HG03045 (cell line): ENCODE measurements around the gene LDHAL6B.

Experiments used
- ATAC-seq: cut with Tn5 transposase; IDR thresholded peaks from one replicate; pipeline ENCODE4 v1.9.1; 2021; ENCODE audit warnings: mild to moderate bottlenecking, moderate library complexity; ENCODE audit not compliant: unreplicated experiment

Gene LDHAL6B

GRCh38 chr15:59249816-59250215 lies 43.2 kb downstream of the LDHAL6B start:
- no peak for ATAC-seq

DNA sequence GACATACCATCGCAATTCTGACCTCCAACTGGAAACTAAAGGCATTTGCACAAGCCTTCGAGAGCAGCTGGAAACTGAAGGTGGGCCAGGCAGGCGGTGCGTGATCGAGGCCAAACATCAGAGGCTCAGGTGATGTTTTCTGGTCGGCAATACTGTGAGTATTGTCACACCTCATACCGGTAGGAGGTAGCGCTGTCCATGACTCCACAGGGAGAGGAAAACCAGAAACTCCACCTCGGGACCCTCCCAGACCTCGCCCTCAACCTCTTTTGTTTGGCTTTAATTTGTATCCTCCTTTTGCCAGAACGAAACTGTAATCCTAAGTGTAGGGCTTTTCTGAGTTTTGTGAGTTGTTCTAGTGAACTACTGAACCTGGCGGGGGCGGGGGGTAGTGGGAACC lies 43.6 kb downstream of the LDHAL6B start:
- ATAC-seq = no peak

- ATAC-seq = peak; percentile 40
Observed at GRCh38 chr15:59251001-59251845, 44.6 kb downstream of the LDHAL6B start.

GRCh38 chr15:59252137-59252536 lies 45.5 kb downstream of the LDHAL6B start:
- ATAC-seq = no peak

DNA sequence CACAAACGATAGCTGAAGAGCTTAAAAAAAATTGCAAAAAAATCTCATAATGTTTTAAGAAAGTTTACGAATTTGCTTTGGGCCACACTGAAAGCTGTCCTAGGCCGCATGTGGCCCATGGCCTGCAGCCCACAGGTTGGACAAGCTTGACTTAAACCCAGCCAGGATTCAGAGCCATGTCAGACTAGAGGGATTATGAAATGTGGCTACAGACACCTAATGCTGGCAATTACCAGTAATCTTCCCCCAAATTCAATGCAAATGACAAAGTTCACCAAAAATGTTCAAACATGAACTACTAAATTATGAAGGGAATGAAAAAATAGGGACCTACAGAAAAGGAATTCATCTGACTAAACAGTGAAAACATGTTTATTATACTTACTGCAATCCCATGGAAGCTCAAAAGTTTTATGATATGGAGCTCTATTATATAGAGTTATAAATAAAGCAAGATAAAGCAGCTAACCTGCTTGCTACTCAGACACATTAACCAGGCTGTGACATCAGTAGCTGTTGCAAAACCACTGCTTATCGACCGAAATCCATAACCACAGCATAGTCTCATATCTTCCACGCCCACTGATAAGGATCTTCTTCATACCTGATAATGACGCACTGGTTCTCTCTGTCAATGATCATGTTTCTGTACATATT lies 49.2 kb downstream of the LDHAL6B start:
- no peak for ATAC-seq

DNA sequence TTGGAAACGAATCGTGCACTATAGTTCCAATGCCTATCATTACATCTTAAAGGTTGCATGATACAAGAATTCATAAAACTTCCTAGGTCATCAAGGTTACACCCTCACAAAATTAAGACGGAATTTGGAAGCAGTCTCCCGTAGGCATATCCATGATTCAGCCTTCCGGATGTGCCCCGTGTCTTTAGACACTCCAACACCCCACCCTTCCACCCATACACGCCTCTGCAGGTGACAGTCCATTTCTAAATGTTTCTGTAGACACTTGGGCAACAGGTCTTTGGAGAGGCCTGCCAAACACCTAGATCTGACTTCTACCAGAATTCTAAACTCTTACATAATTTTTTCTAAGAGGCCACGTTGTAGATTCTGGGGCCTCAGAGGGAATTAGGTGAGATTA lies 49.8 kb downstream of the LDHAL6B start:
- no peak for ATAC-seq

GRCh38 chr15:59257140-59257539 lies 50.5 kb downstream of the LDHAL6B start:
- ATAC-seq = no peak
